OCI-LY3 (cell line): ENCODE measurements around the gene KIRREL1.

Source experiments
- EZH2phosphoT487 ChIP-seq: fragments of 200-600 bp; shearing (Covaris generic); IDR thresholded peaks from 2 replicates; pipeline ENCODE4 v1.6.1; 2018; ENCODE audit warnings: antibody characterized with exemption, mixed run types, low read depth
- TF ChIP-seq, protein P1 (sequence below): fragments of 200-600, 300-600 bp; sonication (generic); IDR thresholded peaks from 2 replicates; pipeline ENCODE4 v1.5.1; 2014; ENCODE audit warnings: antibody characterized with exemption, low read length, low read depth

DNA sequence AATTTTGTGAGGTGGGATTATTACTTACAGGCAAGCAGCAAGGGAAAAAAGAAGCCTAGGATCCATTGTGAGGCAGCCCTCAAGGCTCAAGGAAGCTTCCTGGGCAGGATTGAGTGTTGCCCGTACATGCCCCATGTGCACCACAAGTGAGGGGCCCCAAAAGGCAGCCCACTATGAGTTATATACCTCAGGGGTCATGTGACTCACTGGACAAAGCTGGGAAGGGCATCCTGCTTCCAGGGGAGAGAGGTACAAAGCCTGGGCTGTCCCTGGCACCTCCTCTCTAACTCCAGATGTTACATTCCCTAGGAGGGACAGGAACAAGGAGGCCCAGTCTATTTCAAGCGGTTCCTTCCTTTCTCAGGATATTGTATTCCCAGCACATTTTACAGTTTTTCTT, 153.3 kb downstream of the KIRREL1 start:
- TF ChIP-seq, protein P1, sequence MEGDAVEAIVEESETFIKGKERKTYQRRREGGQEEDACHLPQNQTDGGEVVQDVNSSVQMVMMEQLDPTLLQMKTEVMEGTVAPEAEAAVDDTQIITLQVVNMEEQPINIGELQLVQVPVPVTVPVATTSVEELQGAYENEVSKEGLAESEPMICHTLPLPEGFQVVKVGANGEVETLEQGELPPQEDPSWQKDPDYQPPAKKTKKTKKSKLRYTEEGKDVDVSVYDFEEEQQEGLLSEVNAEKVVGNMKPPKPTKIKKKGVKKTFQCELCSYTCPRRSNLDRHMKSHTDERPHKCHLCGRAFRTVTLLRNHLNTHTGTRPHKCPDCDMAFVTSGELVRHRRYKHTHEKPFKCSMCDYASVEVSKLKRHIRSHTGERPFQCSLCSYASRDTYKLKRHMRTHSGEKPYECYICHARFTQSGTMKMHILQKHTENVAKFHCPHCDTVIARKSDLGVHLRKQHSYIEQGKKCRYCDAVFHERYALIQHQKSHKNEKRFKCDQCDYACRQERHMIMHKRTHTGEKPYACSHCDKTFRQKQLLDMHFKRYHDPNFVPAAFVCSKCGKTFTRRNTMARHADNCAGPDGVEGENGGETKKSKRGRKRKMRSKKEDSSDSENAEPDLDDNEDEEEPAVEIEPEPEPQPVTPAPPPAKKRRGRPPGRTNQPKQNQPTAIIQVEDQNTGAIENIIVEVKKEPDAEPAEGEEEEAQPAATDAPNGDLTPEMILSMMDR = no peak
- no peak for TF ChIP-seq EZH2phosphoT487
